Cerebellar nuclear complex (tissue), 1 donor: ENCODE measurements around the gene PCDHA3.
"Not testable (repeated sequence)": the region's sequence is repeated elsewhere in the genome, so short reads cannot be mapped to it uniquely, and the experiment has no call there.

Experiments
- DNase-seq, 2 experiments: peaks; one replicate each; lab custom pipeline; 2025; lab: John Stamatoyannopoulos, UW

Gene PCDHA3

DNA sequence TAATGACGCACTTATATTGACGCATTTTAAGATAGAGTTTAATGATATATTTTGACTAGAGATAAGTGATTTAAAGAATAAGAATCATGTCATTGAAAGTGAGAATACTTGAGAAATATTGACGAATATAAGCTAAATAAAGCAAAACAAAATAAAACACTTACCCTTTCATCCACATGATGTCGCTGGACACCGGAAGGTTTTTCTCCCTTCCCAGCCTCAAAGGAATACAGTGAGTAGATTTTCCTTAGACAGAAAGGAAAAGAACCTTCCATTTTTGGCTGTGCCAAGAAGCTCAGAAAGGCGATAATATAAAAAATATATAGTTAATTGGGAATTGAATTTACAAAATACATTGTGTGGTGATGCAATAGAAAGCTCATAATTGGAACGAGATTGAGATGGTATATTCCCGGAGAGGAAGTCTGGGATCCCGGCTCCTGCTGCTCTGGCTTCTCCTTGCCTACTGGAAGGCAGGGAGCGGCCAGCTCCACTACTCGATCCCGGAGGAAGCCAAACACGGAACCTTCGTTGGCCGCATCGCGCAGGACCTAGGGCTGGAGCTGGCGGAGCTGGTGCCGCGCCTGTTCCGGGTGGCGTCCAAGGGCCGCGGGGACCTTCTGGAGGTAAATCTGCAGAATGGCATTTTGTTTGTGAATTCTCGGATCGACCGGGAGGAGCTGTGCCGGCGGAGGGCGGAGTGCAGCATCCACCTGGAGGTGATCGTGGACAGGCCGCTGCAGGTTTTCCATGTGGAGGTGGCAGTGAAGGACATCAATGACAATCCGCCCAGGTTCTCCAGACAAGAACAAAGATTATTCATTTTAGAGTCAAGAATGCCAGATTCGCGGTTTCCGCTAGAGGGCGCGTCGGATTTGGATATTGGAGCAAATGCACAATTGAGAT, 20.8 kb downstream of the PCDHA3 start, which contains the start of gene PCDHA5:
Gene PCDHA5 (plus strand): TSS at position 239 of the 906 bp plus-strand sequence.
- no peak for DNase-seq

DNA sequence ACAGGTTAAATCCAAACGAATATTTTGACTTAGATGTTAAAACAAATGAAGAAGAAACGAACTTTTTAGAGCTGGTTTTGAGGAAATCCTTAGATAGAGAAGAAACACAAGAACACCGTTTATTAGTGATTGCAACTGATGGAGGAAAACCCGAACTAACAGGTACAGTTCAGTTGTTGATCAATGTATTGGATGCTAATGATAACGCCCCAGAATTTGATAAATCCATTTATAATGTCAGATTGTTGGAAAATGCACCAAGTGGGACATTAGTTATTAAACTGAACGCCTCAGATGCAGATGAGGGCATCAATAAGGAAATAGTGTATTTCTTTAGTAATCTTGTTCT, 21.4 kb downstream of the PCDHA3 start:
- DNase-seq, result no peak

DNA sequence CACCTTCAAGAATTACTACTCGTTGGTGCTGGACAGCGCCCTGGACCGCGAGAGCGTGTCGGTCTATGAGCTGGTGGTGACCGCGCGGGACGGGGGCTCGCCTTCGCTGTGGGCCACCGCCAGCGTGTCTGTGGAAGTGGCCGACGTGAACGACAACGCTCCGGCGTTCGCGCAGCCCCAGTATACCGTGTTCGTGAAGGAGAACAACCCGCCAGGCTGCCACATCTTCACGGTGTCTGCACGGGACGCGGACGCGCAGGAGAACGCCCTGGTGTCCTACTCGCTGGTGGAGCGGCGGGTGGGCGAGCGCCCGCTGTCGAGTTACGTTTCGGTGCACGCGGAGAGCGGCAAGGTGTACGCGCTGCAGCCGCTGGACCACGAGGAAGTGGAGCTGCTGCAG, 22.1 kb downstream of the PCDHA3 start:
- not testable (repeated sequence) for DNase-seq

DNA sequence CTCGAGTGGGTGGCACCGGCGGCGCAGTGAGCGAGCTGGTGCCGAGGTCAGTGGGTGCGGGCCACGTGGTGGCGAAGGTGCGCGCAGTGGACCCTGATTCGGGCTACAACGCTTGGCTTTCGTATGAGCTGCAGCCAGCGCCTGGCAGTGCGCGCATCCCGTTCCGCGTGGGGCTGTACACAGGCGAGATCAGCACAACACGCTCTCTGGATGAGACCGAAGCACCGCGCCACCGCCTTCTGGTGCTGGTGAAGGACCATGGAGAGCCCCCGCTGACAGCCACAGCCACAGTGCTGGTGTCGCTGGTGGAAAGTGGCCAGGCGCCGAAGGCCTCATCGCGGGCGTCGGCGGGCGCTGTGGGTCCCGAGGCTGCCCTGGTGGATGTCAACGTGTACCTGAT, 22.6 kb downstream of the PCDHA3 start:
- DNase-seq, result no peak

DNA sequence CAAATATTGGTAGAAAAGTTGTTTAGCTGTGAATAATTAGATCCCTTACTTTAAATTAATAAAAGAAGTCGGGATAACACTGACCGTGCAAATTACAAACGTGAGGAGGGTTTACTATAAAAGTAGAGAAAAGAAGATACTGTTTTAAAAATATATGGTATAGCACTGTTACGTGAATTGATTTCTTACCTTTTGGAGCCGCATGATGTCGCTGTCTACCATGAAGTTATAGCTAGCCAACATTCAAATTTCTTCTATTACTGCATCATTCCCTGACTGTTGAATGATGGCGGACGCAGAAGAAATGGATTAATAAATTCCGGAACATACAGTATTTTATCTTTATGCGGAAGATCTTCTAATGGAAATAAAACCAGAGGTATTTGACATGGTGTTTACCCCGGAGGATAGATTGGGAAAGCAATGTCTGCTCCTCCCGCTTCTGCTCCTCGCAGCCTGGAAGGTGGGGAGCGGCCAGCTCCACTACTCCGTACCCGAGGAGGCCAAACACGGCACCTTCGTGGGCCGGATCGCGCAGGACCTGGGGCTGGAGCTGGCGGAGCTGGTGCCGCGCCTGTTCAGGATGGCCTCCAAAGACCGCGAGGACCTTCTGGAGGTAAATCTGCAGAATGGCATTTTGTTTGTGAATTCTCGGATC, 27.0 kb downstream of the PCDHA3 start, which contains the start of gene PCDHA6:
Gene PCDHA6 (plus strand): TSS at position 257 of the 658 bp plus-strand sequence. CDS start 132 bp downstream, at position 389.
- DNase-seq, result no peak

DNA sequence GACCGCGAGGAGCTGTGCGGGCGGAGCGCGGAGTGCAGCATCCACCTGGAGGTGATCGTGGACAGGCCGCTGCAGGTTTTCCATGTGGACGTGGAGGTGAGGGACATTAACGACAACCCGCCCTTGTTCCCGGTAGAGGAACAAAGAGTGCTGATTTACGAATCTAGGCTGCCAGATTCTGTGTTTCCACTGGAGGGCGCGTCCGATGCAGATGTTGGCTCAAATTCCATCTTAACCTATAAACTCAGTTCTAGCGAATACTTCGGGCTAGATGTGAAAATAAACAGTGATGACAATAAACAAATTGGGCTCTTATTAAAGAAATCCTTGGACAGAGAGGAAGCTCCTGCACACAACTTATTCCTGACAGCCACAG, 27.5 kb downstream of the PCDHA3 start:
- DNase-seq, result no peak

DNA sequence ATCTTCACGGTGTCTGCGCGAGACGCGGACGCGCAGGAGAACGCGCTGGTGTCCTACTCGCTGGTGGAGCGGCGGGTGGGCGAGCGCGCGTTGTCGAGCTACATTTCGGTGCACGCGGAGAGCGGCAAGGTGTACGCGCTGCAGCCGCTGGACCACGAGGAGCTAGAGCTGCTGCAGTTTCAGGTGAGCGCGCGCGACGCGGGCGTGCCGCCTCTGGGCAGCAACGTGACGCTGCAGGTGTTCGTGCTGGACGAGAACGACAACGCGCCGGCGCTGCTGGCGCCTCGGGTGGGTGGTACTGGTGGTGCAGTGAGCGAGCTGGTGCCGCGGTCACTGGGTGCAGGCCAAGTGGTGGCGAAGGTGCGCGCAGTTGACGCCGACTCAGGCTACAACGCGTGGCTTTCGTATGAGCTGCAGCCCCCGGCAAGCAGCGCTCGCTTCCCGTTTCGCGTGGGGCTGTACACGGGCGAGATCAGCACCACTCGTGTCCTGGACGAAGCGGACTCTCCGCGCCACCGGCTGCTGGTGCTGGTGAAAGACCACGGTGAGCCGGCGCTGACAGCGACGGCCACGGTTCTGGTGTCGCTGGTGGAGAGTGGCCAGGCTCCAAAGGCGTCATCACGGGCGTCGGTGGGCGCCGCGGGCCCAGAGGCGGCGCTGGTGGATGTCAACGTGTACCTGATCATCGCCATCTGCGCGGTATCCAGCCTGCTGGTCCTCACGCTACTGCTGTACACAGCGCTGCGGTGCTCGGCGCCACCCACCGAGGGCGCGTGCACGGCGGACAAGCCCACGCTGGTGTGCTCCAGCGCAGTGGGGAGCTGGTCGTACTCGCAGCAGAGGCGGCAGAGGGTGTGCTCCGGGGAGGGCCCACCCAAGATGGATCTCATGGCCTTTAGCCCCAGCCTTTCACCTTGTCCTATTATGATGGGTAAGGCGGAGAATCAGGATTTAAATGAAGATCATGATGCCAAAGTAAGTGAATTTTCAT, 28.9 kb downstream of the PCDHA3 start:
- not testable (repeated sequence) for DNase-seq

DNA sequence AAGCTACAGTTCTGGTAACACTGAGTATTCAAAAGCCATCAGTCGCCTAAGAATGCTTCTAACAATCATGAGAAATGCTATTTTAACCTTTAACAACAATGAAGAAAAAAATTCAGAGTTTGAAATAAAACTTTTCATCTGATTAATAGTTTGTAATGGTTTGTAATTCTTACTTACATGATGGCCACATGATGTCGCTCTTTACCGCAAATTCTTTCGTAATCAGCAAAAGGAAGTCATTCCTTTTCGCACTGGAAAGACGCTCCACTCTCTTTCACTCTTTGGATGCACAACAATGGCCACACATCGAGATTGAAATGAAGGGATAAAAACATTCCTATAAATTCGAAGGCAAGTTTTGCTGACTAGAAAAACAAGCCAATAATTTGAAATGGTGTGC, 33.1 kb downstream of the PCDHA3 start, which contains the start of gene PCDHA7:
Gene PCDHA7 (plus strand): TSS at position 277 of the 400 bp plus-strand sequence. CDS start 115 bp downstream, at position 392.
- DNase-seq, result no peak

DNA sequence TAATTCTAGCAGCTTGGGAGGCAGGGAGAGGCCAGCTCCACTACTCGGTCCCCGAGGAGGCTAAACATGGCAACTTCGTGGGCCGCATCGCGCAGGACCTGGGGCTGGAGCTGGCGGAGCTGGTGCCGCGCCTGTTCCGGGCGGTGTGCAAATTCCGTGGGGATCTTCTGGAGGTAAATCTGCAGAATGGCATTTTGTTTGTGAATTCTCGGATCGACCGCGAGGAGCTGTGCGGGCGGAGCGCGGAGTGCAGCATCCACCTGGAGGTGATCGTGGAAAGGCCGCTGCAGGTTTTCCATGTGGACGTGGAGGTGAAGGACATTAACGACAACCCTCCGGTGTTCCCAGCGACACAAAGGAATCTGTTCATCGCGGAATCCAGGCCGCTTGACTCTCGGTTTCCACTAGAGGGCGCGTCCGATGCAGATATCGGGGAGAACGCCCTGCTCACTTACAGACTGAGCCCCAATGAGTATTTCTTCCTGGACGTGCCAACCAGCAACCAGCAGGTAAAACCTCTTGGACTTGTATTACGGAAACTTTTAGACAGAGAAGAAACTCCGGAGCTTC, 33.7 kb downstream of the PCDHA3 start:
- not testable (repeated sequence) for DNase-seq

DNA sequence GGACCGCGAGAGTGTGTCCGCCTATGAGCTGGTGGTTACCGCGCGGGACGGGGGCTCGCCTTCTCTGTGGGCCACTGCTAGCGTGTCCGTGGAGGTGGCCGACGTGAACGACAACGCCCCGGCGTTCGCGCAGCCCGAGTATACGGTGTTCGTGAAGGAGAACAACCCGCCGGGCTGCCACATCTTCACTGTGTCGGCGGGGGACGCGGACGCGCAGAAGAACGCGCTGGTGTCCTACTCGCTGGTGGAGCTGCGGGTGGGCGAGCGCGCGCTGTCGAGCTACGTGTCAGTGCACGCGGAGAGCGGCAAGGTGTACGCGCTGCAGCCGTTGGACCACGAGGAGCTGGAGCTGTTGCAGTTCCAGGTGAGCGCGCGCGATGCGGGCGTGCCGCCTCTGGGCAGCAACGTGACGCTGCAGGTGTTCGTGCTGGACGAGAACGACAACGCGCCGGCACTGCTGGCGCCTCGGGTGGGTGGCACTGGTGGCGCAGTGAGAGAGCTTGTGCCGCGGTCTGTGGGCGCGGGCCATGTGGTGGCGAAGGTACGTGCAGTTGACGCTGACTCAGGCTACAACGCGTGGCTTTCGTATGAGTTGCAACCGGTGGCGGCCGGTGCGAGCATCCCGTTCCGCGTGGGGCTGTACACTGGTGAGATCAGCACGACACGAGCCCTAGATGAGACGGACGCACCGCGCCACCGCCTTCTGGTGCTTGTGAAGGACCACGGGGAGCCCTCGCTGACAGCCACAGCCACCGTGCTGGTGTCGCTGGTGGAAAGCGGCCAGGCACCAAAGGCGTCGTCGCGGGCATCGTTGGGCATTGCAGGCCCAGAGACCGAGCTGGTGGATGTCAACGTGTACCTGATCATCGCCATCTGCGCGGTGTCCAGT, 35.0 kb downstream of the PCDHA3 start:
- no peak for DNase-seq

DNA sequence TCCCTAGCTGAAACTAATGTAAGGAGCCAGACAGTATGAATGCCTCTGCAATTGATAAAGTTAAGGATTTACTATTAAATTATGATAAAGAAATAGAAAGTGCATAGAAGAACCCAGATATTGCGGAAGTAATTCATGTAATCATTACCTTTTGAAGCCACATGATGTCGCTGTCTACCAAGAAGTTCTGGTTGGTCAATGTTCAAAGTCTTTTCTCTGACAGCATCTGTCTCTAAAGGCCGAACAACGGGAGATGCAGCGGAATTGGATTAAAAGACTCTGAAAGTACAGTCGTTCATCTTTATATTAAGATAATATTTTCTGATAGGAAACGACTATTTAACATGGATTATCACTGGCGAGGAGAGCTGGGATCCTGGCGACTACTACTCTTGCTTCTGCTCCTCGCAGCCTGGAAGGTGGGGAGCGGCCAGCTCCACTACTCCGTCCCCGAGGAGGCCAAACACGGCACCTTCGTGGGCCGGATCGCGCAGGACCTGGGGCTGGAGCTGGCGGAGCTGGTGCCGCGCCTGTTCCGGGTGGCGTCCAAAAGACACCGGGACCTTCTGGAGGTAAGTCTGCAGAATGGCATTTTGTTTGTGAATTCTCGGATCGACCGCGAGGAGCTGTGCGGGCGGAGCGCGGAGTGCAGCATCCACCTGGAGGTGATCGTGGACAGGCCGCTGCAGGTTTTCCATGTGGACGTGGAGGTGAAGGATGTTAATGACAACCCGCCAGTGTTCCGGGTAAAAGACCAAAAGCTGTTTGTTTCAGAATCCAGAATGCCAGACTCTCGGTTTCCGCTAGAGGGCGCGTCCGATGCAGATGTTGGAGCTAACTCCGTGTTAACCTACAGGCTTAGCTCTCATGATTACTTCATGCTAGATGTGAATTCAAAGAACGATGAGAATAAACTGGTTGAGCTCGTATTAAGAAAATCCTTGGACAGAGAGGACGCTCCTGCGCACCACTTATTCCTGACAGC, 40.4 kb downstream of the PCDHA3 start, which contains the start of gene PCDHA8:
Gene PCDHA8 (plus strand): TSS at position 210 of the 985 bp plus-strand sequence. CDS start 135 bp downstream, at position 345.
- no peak for DNase-seq

DNA sequence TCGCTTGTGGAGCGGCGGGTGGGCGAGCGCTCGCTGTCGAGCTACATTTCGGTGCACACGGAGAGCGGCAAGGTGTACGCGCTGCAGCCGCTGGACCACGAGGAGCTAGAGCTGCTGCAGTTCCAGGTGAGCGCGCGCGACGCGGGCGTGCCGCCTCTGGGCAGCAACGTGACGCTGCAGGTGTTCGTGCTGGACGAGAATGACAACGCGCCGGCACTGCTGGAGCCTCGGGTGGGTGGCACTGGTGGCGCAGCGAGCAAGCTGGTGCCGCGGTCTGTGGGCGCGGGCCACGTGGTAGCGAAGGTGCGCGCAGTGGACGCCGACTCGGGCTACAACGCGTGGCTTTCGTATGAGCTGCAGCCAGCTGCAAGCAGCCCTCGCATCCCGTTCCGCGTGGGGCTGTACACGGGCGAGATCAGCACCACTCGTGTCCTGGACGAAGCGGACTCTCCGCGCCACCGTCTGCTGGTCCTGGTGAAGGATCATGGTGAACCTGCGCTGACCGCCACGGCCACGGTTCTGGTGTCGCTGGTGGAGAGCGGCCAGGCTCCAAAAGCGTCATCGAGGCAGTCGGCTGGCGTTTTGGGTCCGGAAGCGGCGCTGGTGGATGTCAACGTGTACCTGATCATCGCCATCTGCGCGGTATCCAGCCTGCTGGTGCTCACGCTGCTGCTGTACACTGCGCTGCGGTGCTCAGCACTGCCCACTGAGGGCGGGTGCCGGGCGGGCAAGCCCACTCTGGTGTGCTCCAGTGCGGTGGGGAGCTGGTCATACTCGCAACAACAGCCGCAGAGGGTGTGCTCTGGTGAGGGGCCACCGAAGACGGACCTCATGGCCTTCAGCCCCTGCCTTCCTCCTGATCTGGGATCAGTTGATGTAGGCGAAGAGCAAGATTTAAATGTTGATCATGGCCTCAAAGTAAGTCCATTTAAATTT, 42.2 kb downstream of the PCDHA3 start:
- DNase-seq, result no peak

DNA sequence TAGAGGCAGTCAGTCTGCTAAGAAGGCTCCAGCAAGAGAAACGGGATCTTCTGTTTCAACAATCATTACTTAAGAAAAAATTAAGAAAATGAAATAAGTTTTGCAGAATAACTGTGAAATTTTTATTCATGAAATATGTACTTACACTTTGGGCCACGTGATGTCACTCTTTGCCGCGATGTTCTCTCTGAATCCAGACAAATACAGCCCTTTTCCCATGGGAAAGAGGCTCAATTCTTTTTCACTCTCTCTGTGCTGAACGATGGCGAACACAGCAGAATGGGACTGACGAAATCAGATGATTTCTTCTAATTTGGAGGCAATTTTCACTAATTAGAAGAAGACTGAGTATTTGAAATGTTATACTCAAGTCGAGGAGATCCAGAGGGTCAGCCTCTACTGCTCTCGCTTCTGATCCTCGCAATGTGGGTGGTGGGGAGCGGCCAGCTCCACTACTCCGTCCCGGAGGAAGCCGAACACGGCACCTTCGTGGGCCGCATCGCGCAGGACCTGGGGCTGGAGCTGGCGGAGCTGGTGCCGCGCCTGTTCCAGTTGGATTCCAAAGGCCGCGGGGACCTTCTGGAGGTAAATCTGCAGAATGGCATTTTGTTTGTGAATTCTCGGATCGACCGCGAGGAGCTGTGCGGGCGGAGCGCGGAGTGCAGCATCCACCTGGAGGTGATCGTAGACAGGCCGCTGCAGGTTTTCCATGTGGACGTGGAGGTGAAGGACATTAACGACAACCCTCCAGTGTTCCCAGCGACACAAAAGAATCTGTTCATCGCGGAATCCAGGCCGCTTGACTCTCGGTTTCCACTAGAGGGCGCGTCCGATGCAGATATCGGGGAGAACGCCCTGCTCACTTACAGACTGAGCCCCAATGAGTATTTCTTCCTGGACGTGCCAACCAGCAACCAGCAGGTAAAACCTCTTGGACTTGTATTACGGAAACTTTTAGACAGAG, 47.6 kb downstream of the PCDHA3 start, which contains the start of gene PCDHA9:
Gene PCDHA9 (plus strand): TSS at position 244 of the 964 bp plus-strand sequence. CDS start 114 bp downstream, at position 358.
- DNase-seq, result not testable (repeated sequence)

DNA sequence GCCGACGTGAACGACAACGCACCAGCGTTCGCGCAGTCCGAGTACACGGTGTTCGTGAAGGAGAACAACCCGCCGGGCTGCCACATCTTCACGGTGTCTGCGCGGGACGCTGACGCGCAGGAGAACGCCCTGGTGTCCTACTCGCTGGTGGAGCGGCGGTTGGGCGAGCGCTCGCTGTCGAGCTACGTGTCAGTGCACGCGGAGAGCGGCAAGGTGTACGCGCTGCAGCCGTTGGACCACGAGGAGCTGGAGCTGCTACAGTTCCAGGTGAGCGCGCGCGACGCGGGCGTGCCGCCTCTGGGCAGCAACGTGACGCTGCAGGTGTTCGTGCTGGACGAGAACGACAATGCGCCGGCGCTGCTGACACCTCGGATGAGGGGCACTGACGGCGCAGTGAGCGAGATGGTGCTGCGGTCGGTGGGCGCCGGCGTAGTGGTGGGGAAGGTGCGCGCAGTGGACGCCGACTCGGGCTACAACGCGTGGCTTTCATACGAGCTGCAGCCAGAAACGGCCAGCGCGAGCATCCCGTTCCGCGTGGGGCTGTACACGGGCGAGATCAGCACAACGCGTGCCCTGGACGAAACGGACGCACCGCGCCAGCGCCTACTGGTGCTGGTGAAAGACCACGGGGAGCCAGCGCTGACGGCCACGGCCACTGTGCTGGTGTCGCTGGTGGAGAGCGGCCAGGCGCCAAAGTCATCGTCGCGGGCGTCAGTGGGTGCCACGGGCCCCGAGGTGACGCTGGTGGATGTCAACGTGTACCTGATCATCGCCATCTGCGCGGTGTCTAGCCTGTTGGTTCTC, 49.2 kb downstream of the PCDHA3 start:
- not testable (repeated sequence) for DNase-seq
